DOHH2 (cell line): Measurements from ENCODE around the gene ADGRA3.

Source experiments
- EZH2phosphoT487 ChIP-seq: fragments of 200-600 bp; sonication (generic); IDR thresholded peaks from 2 replicates; pipeline ENCODE4 v1.6.1; 2017; ENCODE audit warnings: borderline replicate concordance, mild to moderate bottlenecking, antibody characterized with exemption, low read length, moderate library complexity, mixed read lengths
- TF ChIP-seq, protein P1 (sequence below): fragments of 200-600 bp; sonication (generic); IDR thresholded peaks from one replicate; pipeline ENCODE4 v1.5.1; 2014; ENCODE audit warnings: antibody characterized with exemption, mild to moderate bottlenecking, low read depth, low read length; ENCODE audit not compliant: poor library complexity, severe bottlenecking

DNA sequence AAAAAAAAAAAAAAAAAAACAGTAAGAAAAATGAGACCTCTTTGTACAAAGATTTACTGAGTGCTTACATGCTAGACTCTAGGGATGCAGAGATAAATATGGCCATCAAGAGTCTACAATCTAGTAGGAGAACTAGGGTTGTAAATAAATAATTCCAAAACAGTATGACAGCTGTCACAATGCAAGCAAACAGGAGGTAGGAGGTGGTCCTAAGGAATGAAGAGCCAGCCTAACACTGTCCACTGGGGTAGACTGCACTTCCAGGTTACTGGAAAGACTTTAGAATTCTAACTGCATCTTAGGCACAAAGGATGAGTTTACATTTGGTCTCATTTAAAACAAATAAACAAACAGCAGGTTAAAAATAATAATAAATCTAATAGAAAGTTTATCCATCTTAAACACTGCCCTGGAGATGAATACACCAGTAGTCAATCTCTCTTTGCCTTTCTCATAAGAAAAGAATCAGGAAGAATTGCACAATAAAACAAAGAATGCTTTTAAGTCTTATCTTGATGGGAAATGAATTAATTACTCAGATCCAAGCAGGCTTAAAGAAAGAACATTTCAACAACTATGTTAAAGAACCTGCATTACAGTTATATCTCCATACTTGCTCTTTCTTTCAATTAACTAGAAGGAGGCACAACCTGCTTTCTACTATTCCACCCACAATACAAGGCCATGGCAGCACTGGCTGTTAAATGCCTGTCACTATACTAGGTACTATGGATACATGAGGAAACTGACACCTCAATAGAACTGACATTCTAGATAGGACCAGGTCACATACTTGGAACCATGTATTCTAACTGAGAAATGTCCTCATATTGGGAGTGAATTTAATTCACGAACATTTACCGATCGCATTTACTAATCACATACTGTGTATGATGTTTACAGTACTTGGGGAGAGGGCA, 12.7 kb downstream of the ADGRA3 start:
- TF ChIP-seq, protein P1, sequence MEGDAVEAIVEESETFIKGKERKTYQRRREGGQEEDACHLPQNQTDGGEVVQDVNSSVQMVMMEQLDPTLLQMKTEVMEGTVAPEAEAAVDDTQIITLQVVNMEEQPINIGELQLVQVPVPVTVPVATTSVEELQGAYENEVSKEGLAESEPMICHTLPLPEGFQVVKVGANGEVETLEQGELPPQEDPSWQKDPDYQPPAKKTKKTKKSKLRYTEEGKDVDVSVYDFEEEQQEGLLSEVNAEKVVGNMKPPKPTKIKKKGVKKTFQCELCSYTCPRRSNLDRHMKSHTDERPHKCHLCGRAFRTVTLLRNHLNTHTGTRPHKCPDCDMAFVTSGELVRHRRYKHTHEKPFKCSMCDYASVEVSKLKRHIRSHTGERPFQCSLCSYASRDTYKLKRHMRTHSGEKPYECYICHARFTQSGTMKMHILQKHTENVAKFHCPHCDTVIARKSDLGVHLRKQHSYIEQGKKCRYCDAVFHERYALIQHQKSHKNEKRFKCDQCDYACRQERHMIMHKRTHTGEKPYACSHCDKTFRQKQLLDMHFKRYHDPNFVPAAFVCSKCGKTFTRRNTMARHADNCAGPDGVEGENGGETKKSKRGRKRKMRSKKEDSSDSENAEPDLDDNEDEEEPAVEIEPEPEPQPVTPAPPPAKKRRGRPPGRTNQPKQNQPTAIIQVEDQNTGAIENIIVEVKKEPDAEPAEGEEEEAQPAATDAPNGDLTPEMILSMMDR, result no peak
- no peak for TF ChIP-seq EZH2phosphoT487
